Panc1 (cell line): ENCODE results near the gene KRI1. TPM values are rescaled to one million over a fixed set of nuclear protein-coding genes. Genes with fewer than 3 reads are reported as not detected.

ENCODE experiments used
- ATAC-seq: fragments of 200-7000 bp; cut with Tn5 transposase; 2 replicates; pipeline ENCODE4 v1.9.1; 2020; ENCODE audit warnings: mild to moderate bottlenecking, moderate library complexity
- BruUV-seq: library from RNA; stranded (reverse); fragments of 400-500 nt; replicated peaks from 2 replicates; lab custom pipeline; 2021; lab: Mats Ljungman, UMichigan
- CTCF ChIA-PET: fragments of 300-600 bp; sonication (Branson Sonifier 250); formaldehyde crosslinking; loops from one replicate; lab custom pipeline; 2022; ENCODE audit warnings: antibody characterized with exemption; lab: Charles Lee
- POLR2A ChIA-PET: fragments of 300-600 bp; sonication (Branson Sonifier 250); formaldehyde crosslinking; loops from one replicate; lab custom pipeline; 2022; ENCODE audit warnings: antibody characterized with exemption; lab: Charles Lee
- DNase-seq: peaks from one replicate; pipeline ENCODE4 v3.0.0-alpha.2; 2010; ENCODE audit warnings: low read depth, low spot score
- H3K27ac ChIP-seq: 2 replicates; pipeline ENCODE4 v1.5.1; 2011; ENCODE audit warnings: mild to moderate bottlenecking, low read length, inconsistent platforms
- H3K27me3 ChIP-seq: fragments of 200-500 bp; sonication (Bioruptor generic); 2 replicates; pipeline ENCODE4 v1.6.0; 2014; ENCODE audit warnings: low read length, inconsistent platforms; ENCODE audit not compliant: control insufficient read depth, insufficient read depth
- H3K36me3 ChIP-seq: fragments of 200-500 bp; sonication (Bioruptor generic); 2 replicates; pipeline ENCODE4 v1.5.1; 2014; ENCODE audit warnings: inconsistent platforms, mild to moderate bottlenecking, low read length, moderate library complexity; ENCODE audit not compliant: control insufficient read depth, insufficient read depth
- H3K4me1 ChIP-seq: 2 replicates; pipeline ENCODE4 v1.5.1; 2011; ENCODE audit warnings: inconsistent platforms, mild to moderate bottlenecking, low read length, moderate library complexity; ENCODE audit not compliant: control insufficient read depth, insufficient read depth
- H3K4me3 ChIP-seq, 2 experiments: 2 replicates each; pipeline ENCODE4 v1.5.1; 2011 to 2012; ENCODE audit warnings: low read depth in 2 of 2, low read length in 2 of 2, mild to moderate bottlenecking in 2 of 2, inconsistent platforms in 1 of 2, moderate library complexity in 1 of 2
- H3K9me3 ChIP-seq: fragments of 200-500 bp; sonication (Bioruptor generic); 2 replicates; pipeline ENCODE4 v1.5.1; 2014; ENCODE audit warnings: low read depth, mild to moderate bottlenecking, inconsistent platforms, low read length, moderate library complexity; ENCODE audit not compliant: control insufficient read depth, insufficient read depth
- CTCF ChIP-seq: fragments of 450-650 bp; IDR thresholded peaks from 2 replicates; pipeline ENCODE4 v1.5.1; 2017; ENCODE audit warnings: mild to moderate bottlenecking
- POLR2AphosphoS5 ChIP-seq: IDR thresholded peaks from 2 replicates; pipeline ENCODE4 v1.6.1; 2012; ENCODE audit warnings: mild to moderate bottlenecking, low read depth, low read length, moderate library complexity
- REST ChIP-seq, 2 experiments: IDR thresholded peaks; 2 replicates each; pipeline ENCODE4 v1.6.1; 2011 to 2012; ENCODE audit warnings: low read depth in 2 of 2, control low read depth in 1 of 2, low read length in 1 of 2, mild to moderate bottlenecking in 1 of 2, moderate library complexity in 1 of 2; ENCODE audit not compliant: insufficient read depth in 1 of 2
- SIN3A ChIP-seq: IDR thresholded peaks from 2 replicates; pipeline ENCODE4 v1.6.1; 2012; ENCODE audit warnings: low read depth, mild to moderate bottlenecking, low read length, moderate library complexity, borderline replicate concordance; ENCODE audit not compliant: insufficient read depth
- TCF7L2 ChIP-seq: IDR thresholded peaks from 2 replicates; pipeline ENCODE4 v1.6.1; 2011; ENCODE audit warnings: mild to moderate bottlenecking, low read depth, low read length, inconsistent platforms
- in situ Hi-C: cut with HindIII; loops from 2 replicates; pipeline ENCODE4 v1.10.0; 2016; ENCODE audit warnings: low sequenced_read_pairs, low pct_unique_long_range_greater_than_20kb
- intact Hi-C: fragments of 100-400 bp; cut with micrococcal nuclease; formaldehyde crosslinking; loops from one replicate; pipeline ENCODE4 v1.10.0; 2022; ENCODE audit not compliant: unreplicated experiment
- total RNA-seq: library from RNA; stranded (reverse); gene quantifications from one replicate; pipeline ENCODE4 v1.2.1, GENCODE V29; 2021; ENCODE audit not compliant: unreplicated experiment

The KRI1 gene
- total RNA-seq, 1 experiment from 2014 or later = 34.5 TPM

GRCh38 chr19:10583036-10583776, 17.4 kb upstream of the KRI1 start:
- no peak for DNase-seq
- H3K27me3 ChIP-seq = no peaks in the 10 kb centered on the region
- H3K4me1 ChIP-seq = no peaks in the 10 kb centered on the region
- no TSS peak for BruUV-seq
- intact Hi-C loops = no loop called here
- H3K27ac ChIP-seq = no peak overlapping the region
- H3K4me3 ChIP-seq = no peak overlapping the region
- ChIA-PET POLR2A (interaction anchor here (0.7 kb wide), 1 partner anchor 153 kb away, joined by 13 read pairs; no protein-coding TSS in a partner anchor), CTCF (interaction anchor here (0.9 kb wide), 1 partner anchor 25 kb away, joined by 3 read pairs; no protein-coding TSS in a partner anchor)
- no peaks in the 10 kb centered on the region for H3K9me3 ChIP-seq
- no peak for ATAC-seq
- in situ Hi-C loops = no loop called here
- no peaks in the 10 kb centered on the region; the same call in 1 of the 2 replicates for H3K36me3 ChIP-seq
- TF ChIP-seq TCF7L2 (no peak), CTCF (no peak), POLR2AphosphoS5 (no peak), REST (IDR thresholded peaks at IDR 0.05; ENCODE audit: insufficient read depth in 1 of 2, low read depth in 2 of 2, low read length in 1 of 2) (no peak), SIN3A (no peak)

GRCh38 chr19:10582091-10582490, 16.3 kb upstream of the KRI1 start:
- DNase-seq (no peak), ATAC-seq (no peak)
- in situ Hi-C loops = no loop called here
- intact Hi-C loops = no loop called here
- Histone ChIP-seq H3K9me3 (no peaks in the 10 kb centered on the region), H3K4me1 (no peaks in the 10 kb centered on the region), H3K27ac (no peak overlapping the region), H3K36me3 (no peaks in the 10 kb centered on the region; the same call in 1 of the 2 replicates), H3K4me3 (no peak overlapping the region), H3K27me3 (no peaks in the 10 kb centered on the region)
- ChIA-PET CTCF (interaction anchor here (0.5 to 2.3 kb wide), 7 partner anchors 37 to 187 kb away, joined by 3 to 49 read pairs (median 11); no protein-coding TSS in a partner anchor), POLR2A (interaction anchor here (0.5 kb wide), 1 partner anchor 70 kb away, joined by 7 read pairs; no protein-coding TSS in a partner anchor)
- no peak for TF ChIP-seq POLR2AphosphoS5
- TF ChIP-seq TCF7L2 = no peak
- TF ChIP-seq SIN3A = no peak
- TF ChIP-seq REST (IDR thresholded peaks at IDR 0.05; ENCODE audit: insufficient read depth in 1 of 2, low read depth in 2 of 2, low read length in 1 of 2) = no peak
- no peak for TF ChIP-seq CTCF
- no TSS peak for BruUV-seq
